ENCODE data around the gene FLT3. TPM values are rescaled to one million over a fixed set of nuclear protein-coding genes. Genes with fewer than 3 reads are reported as not detected.
"Not testable (repeated sequence)": the region's sequence is repeated elsewhere in the genome, so short reads cannot be mapped to it uniquely, and the experiment has no call there.

The FLT3 gene
- total RNA-seq, 1 donor from 2014 or later: 0.05 TPM

GRCh38 chr13:28106976-28107375, 6.6 kb upstream of the FLT3 start:
- DNase-seq (ENCODE audit: low spot score): no peak
- intact Hi-C loops (cut with DNase I): no loop called here

GRCh38 chr13:28101886-28102285, 1.5 kb upstream of the FLT3 start:
- DNase-seq (ENCODE audit: low spot score); intact Hi-C loops (cut with DNase I): not testable (repeated sequence)

- DNase-seq (ENCODE audit: low spot score): no peak
- intact Hi-C loops (cut with DNase I): no loop called here
These were observed 803 bp downstream of the FLT3 start for GRCh38 chr13:28099396-28100149.

- intact Hi-C loops (cut with DNase I): no loop called here
- DNase-seq (ENCODE audit: low spot score): no peak
These were observed 2.9 kb downstream of the FLT3 start for GRCh38 chr13:28097503-28097902.

- intact Hi-C loops (cut with DNase I): no loop called here
- no peak for DNase-seq (ENCODE audit: low spot score)
These were observed 6.1 kb downstream of the FLT3 start for GRCh38 chr13:28094306-28094705.

- intact Hi-C loops (cut with DNase I): no loop called here
These were observed 6.5 kb downstream of the FLT3 start for GRCh38 chr13:28093881-28094280.

GRCh38 chr13:28092431-28092830, 7.9 kb downstream of the FLT3 start:
- no peak for DNase-seq (ENCODE audit: low spot score)
- intact Hi-C loops (cut with DNase I): no loop called here

More at GRCh38 chr13:28093881-28094280, 6.5 kb downstream of the FLT3 start:
- no peak for DNase-seq (ENCODE audit: low spot score)

GRCh38 chr13:28089065-28089464, 11.3 kb downstream of the FLT3 start:
- intact Hi-C loops (cut with DNase I): no loop called here
- DNase-seq (ENCODE audit: low spot score): no peak

- intact Hi-C loops (cut with DNase I): not testable (repeated sequence)
These were observed 22.6 kb downstream of the FLT3 start for GRCh38 chr13:28077820-28078219.

GRCh38 chr13:28077231-28077630, 23.1 kb downstream of the FLT3 start:
- no peak for DNase-seq (ENCODE audit: low spot score)
- intact Hi-C loops (cut with DNase I): no loop called here

More at GRCh38 chr13:28077820-28078219, 22.6 kb downstream of the FLT3 start:
- not testable (repeated sequence) for DNase-seq (ENCODE audit: low spot score)

GRCh38 chr13:28071424-28071823, 29.0 kb downstream of the FLT3 start:
- intact Hi-C loops (cut with DNase I): no loop called here
- no peak for DNase-seq (ENCODE audit: low spot score)

GRCh38 chr13:28067491-28067890, 32.9 kb downstream of the FLT3 start:
- intact Hi-C loops (cut with DNase I): no loop called here
- no peak for DNase-seq (ENCODE audit: low spot score)

GRCh38 chr13:28058866-28059613, 41.3 kb downstream of the FLT3 start:
- DNase-seq (ENCODE audit: low spot score): no peak
- intact Hi-C loops (cut with DNase I): no loop called here

GRCh38 chr13:28056970-28057712, 43.2 kb downstream of the FLT3 start:
- no peak for DNase-seq (ENCODE audit: low spot score)
- intact Hi-C loops (cut with DNase I): no loop called here

- no peak for DNase-seq (ENCODE audit: low spot score)
- intact Hi-C loops (cut with DNase I): no loop called here
These were observed 44.0 kb downstream of the FLT3 start for GRCh38 chr13:28056426-28056825.

GRCh38 chr13:28055357-28055756, 45.0 kb downstream of the FLT3 start:
- no peak for DNase-seq (ENCODE audit: low spot score)
- intact Hi-C loops (cut with DNase I): no loop called here

- intact Hi-C loops (cut with DNase I): no loop called here
- no peak for DNase-seq (ENCODE audit: low spot score)
These were observed 47.4 kb downstream of the FLT3 start for GRCh38 chr13:28052945-28053344.

GRCh38 chr13:28049880-28050875, 50.2 kb downstream of the FLT3 start:
- DNase-seq (ENCODE audit: low spot score): no peak
- intact Hi-C loops (cut with DNase I): no loop called here

- intact Hi-C loops (cut with DNase I): no loop called here
These were observed 51.2 kb downstream of the FLT3 start for GRCh38 chr13:28049215-28049614.

More at GRCh38 chr13:28049215-28049614, 51.2 kb downstream of the FLT3 start:
- DNase-seq (ENCODE audit: low spot score): no peak

Measured in cardiac septum (tissue), 1 donor.